Measurements from ENCODE around the gene SLC6A2.

DNA sequence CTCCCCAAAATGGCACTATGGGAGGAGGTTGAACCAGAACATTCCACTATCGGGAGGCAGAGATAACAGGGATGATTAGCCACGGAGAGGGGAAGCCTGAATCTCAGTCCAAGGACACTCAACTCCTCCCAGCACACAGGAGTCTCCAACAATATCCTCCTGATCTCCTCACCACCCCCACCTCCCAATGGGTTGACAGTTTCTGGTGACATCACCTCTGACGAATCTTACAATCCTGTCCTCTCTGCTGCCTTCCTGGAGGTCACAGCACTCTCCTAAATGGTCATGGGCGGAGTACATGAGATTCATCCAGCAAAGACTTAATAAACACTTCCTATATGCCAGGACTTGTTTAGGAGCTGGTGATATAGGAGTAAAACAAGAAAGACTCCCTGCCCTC, 80.9 kb downstream of the SLC6A2 start:
- TF ChIP-seq EZH2 (IDR thresholded peaks at IDR 0.05; ENCODE audit: borderline replicate concordance, low read depth, low read length, severe bottlenecking): no peak
- TF ChIP-seq, protein P1, sequence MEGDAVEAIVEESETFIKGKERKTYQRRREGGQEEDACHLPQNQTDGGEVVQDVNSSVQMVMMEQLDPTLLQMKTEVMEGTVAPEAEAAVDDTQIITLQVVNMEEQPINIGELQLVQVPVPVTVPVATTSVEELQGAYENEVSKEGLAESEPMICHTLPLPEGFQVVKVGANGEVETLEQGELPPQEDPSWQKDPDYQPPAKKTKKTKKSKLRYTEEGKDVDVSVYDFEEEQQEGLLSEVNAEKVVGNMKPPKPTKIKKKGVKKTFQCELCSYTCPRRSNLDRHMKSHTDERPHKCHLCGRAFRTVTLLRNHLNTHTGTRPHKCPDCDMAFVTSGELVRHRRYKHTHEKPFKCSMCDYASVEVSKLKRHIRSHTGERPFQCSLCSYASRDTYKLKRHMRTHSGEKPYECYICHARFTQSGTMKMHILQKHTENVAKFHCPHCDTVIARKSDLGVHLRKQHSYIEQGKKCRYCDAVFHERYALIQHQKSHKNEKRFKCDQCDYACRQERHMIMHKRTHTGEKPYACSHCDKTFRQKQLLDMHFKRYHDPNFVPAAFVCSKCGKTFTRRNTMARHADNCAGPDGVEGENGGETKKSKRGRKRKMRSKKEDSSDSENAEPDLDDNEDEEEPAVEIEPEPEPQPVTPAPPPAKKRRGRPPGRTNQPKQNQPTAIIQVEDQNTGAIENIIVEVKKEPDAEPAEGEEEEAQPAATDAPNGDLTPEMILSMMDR (IDR thresholded peaks at IDR 0.05; ENCODE audit: borderline replicate concordance, extremely low read depth, low read length, poor library complexity, severe bottlenecking): no peak

Data from DND-41 (cell line).